ENCODE data around the gene SBK2. TPM values are rescaled to one million over a fixed set of nuclear protein-coding genes. Genes with fewer than 3 reads are reported as not detected.

The SBK2 gene
- total RNA-seq, 1 experiment from 2014 or later = not detected

DNA sequence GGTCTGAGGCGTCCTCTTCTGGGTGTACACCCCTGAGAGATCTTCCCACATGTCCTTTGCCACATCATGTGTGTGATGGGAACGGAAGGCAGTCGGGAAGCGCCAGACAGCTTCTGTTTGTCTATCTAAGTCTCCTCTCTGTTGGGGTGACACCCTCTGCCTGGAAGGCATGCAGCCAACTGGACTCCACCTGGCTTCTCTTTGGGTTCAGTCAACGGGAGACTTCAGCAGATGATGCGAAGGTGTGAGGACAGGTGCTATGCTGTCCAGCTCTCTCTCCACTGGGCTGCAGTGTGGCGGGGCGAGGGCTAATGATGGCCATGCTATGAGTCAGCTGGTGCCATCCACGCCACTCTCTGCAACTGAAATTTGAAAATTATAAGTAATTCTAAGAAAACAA lies 22.8 kb upstream of the SBK2 start:
- H3K27me3 ChIP-seq (ENCODE audit: low read length) = no peaks in the 10 kb centered on the region
- no peak overlapping the region for H3K9ac ChIP-seq (ENCODE audit: low read length)
- DNase-seq (no peak), ATAC-seq (no peak)
- H3K36me3 ChIP-seq (ENCODE audit: low read depth, low read length) = no peaks in the 10 kb centered on the region
- no peaks in the 10 kb centered on the region for H3K4me1 ChIP-seq (ENCODE audit: insufficient read depth, low read length)
- H3K4me2 ChIP-seq (ENCODE audit: low read length) = no peak overlapping the region
- CTCF ChIA-PET = no interaction called here
- H2AFZ ChIP-seq (ENCODE audit: low read length) = no peak overlapping the region
- TF ChIP-seq EZH2phosphoT487 (IDR thresholded peaks at IDR 0.05; ENCODE audit: borderline replicate concordance, low read length) (no peak), EZH2 (IDR thresholded peaks at IDR 0.05; ENCODE audit: low read length, unreplicated experiment) (no peak)
- TF ChIP-seq, protein P1, sequence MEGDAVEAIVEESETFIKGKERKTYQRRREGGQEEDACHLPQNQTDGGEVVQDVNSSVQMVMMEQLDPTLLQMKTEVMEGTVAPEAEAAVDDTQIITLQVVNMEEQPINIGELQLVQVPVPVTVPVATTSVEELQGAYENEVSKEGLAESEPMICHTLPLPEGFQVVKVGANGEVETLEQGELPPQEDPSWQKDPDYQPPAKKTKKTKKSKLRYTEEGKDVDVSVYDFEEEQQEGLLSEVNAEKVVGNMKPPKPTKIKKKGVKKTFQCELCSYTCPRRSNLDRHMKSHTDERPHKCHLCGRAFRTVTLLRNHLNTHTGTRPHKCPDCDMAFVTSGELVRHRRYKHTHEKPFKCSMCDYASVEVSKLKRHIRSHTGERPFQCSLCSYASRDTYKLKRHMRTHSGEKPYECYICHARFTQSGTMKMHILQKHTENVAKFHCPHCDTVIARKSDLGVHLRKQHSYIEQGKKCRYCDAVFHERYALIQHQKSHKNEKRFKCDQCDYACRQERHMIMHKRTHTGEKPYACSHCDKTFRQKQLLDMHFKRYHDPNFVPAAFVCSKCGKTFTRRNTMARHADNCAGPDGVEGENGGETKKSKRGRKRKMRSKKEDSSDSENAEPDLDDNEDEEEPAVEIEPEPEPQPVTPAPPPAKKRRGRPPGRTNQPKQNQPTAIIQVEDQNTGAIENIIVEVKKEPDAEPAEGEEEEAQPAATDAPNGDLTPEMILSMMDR (conservative IDR thresholded peaks at IDR 0.05; ENCODE audit: low read depth, low read length) = no peak
- no peaks in the 10 kb centered on the region for H3K9me3 ChIP-seq (ENCODE audit: low read length)
- no peaks in the 10 kb centered on the region for H3K79me2 ChIP-seq (ENCODE audit: low read length)
- H3K4me3 ChIP-seq (ENCODE audit: low read length) = no peak overlapping the region
- intact Hi-C loops (cut with micrococcal nuclease) = no loop called here
- H3K9me2 ChIP-seq (replicated peaks; ENCODE audit: low read length) = no peaks in the 10 kb centered on the region
- POLR2A ChIA-PET (ENCODE audit: unreplicated experiment) = no interaction called here
- no peak overlapping the region for H3K27ac ChIP-seq (ENCODE audit: low read length)
- no peaks in the 10 kb centered on the region for H3F3A ChIP-seq (ENCODE audit: low read length, unreplicated experiment)
- no TSS peak for BruUV-seq (replicated peaks)
- no peaks in the 10 kb centered on the region for H4K20me1 ChIP-seq (ENCODE audit: low read length)

DNA sequence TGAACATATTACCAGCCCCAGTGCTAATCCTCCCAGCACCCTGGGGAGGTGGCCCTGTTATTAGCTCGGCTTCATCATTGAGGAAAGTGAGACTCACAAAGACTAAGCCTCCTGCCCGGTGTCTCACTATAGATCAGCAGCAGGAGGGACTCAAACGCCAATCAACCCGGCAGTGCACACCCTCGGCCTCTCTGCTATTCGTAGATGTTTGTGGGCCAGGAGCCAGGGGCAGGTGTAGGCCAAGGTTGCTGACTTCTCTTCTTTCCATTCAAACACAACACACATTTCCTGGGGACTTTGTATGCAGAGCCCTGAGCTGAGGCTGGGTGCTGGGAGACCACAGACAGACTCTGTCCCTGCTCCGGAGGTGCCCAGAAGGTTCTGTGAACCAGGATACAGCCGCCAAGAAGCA lies 17.8 kb upstream of the SBK2 start:
- Histone ChIP-seq H3K79me2 (ENCODE audit: low read length) (no peaks in the 10 kb centered on the region), H3K27ac (ENCODE audit: low read length) (no peak overlapping the region), H2AFZ (ENCODE audit: low read length) (no peak overlapping the region), H3K9ac (ENCODE audit: low read length) (no peak overlapping the region), H3K9me3 (ENCODE audit: low read length) (no peaks in the 10 kb centered on the region), H3K9me2 (replicated peaks; ENCODE audit: low read length) (no peaks in the 10 kb centered on the region), H3F3A (ENCODE audit: low read length, unreplicated experiment) (no peaks in the 10 kb centered on the region), H3K36me3 (ENCODE audit: low read depth, low read length) (no peaks in the 10 kb centered on the region), H3K27me3 (ENCODE audit: low read length) (no peaks in the 10 kb centered on the region), H3K4me2 (ENCODE audit: low read length) (no peak overlapping the region), H3K4me3 (ENCODE audit: low read length) (no peak overlapping the region), H4K20me1 (ENCODE audit: low read length) (no peaks in the 10 kb centered on the region), H3K4me1 (ENCODE audit: insufficient read depth, low read length) (peaks cover 9% of the 10 kb centered on the region)
- no peak for TF ChIP-seq EZH2 (IDR thresholded peaks at IDR 0.05; ENCODE audit: low read length, unreplicated experiment)
- TF ChIP-seq EZH2phosphoT487 (IDR thresholded peaks at IDR 0.05; ENCODE audit: borderline replicate concordance, low read length) = no peak
- TF ChIP-seq, protein P1 (conservative IDR thresholded peaks at IDR 0.05; ENCODE audit: low read depth, low read length) = no peak
- BruUV-seq (replicated peaks) = no TSS peak
- ChIA-PET POLR2A (ENCODE audit: unreplicated experiment) (no interaction called here), CTCF (no interaction called here)
- intact Hi-C loops (cut with micrococcal nuclease) = no loop called here
- no peak for ATAC-seq
- no peak for DNase-seq

DNA sequence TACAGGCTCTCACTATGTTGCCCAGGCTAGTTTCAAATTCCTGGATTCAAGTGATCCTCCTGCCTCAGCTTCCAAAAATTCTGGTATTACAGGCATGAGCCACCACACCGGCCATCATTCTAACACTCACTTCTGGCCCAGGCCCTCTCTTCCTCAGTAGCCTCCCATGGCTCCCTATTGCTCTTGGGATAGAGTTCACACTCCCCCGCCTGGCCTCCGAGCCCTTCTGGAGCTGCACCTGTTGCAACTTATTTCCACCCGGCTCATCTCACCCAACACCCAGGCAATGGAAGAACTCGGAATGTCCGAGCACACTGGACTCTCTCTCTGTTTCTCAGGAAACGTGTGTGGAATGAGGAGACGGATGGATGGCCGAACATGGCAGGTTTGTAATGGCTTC lies 17.4 kb upstream of the SBK2 start:
- DNase-seq (no peak), ATAC-seq (no peak)
- no peaks in the 10 kb centered on the region for H3K79me2 ChIP-seq (ENCODE audit: low read length)
- no peak overlapping the region for H3K27ac ChIP-seq (ENCODE audit: low read length)
- H3K9ac ChIP-seq (ENCODE audit: low read length) = no peak overlapping the region
- H3K4me3 ChIP-seq (ENCODE audit: low read length) = no peak overlapping the region
- no peaks in the 10 kb centered on the region for H3K27me3 ChIP-seq (ENCODE audit: low read length)
- H2AFZ ChIP-seq (ENCODE audit: low read length) = no peak overlapping the region
- H3K9me3 ChIP-seq (ENCODE audit: low read length) = no peaks in the 10 kb centered on the region
- no peaks in the 10 kb centered on the region for H3K36me3 ChIP-seq (ENCODE audit: low read depth, low read length)
- peaks cover 13% of the 10 kb centered on the region for H3K4me1 ChIP-seq (ENCODE audit: insufficient read depth, low read length)
- H3K4me2 ChIP-seq (ENCODE audit: low read length) = no peak overlapping the region
- ChIA-PET CTCF (no interaction called here), POLR2A (ENCODE audit: unreplicated experiment) (no interaction called here)
- no peaks in the 10 kb centered on the region for H3K9me2 ChIP-seq (replicated peaks; ENCODE audit: low read length)
- TF ChIP-seq, protein P1 (conservative IDR thresholded peaks at IDR 0.05; ENCODE audit: low read depth, low read length) = no peak
- TF ChIP-seq EZH2phosphoT487 (IDR thresholded peaks at IDR 0.05; ENCODE audit: borderline replicate concordance, low read length) (no peak), EZH2 (IDR thresholded peaks at IDR 0.05; ENCODE audit: low read length, unreplicated experiment) (no peak)
- H3F3A ChIP-seq (ENCODE audit: low read length, unreplicated experiment) = no peaks in the 10 kb centered on the region
- no peaks in the 10 kb centered on the region for H4K20me1 ChIP-seq (ENCODE audit: low read length)
- no TSS peak for BruUV-seq (replicated peaks)
- intact Hi-C loops (cut with micrococcal nuclease) = no loop called here
